ENCODE measurements around the gene KPTN.
"Not testable (repeated sequence)": the region's sequence is repeated elsewhere in the genome, so short reads cannot be mapped to it uniquely, and the experiment has no call there.

Gene KPTN

DNA sequence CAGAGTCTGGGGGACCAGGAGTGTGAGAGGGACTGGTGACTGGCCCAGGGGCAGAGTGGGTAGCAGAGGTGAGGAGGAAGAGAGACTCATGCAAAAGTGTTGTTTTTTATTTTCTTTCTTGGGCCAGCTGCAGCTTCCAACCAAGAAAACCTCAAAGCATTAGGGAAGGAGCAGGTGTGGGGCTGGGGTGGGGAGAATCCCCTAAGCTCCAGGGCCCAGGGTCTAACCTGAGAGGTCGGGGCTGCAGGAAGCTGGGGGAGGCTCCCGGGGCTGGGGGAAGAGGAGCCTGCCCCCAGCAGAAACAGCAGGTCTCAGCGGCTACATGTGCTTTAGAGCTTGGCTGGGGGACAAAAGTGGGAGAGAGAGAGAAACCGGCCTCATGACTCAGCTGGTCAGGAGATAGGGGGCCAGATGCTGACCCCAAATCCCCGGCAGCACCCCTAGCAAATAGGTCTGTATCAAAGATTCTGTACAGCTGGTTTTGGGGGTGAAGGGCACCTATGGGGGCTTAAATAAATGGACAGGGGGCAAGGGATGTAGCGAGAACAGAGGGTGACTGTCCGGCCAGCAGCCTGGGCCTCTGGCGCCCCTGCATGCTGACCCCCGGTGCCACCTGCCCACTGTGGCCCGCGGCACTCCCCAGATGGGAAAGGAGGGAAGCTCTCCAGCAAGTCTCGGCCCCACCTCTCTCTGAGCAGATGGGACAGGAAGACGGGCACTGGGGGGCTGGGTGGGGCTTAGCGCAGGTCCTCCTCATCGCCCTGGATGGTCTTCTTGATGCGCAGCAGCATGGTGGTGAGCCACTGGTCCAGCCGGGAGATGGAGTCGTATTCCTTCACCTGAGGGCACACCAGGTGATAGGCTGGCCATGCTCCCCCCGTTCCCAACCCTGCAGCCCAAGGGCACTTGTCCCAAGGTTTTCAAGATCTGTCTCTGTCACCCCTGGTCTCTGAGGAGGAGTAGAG lies 3.8 kb upstream of the KPTN start:
- H3K4me1 ChIP-seq (ENCODE audit: control insufficient read depth, insufficient read depth, low read length) = peaks cover 2% of the 10 kb centered on the region
- H3K27me3 ChIP-seq (ENCODE audit: control insufficient read depth, insufficient read depth, low read length) = no peaks in the 10 kb centered on the region
- H3K36me3 ChIP-seq (ENCODE audit: control insufficient read depth, insufficient read depth, low read length) = peaks cover 43% of the 10 kb centered on the region
- no peak overlapping the region for H3K9ac ChIP-seq (ENCODE audit: low read depth, low read length)
- H3K9me3 ChIP-seq (ENCODE audit: control insufficient read depth, insufficient read depth, low read length) = no peaks in the 10 kb centered on the region
- no peak overlapping the region for H3K4me3 ChIP-seq (ENCODE audit: low read depth, low read length)

DNA sequence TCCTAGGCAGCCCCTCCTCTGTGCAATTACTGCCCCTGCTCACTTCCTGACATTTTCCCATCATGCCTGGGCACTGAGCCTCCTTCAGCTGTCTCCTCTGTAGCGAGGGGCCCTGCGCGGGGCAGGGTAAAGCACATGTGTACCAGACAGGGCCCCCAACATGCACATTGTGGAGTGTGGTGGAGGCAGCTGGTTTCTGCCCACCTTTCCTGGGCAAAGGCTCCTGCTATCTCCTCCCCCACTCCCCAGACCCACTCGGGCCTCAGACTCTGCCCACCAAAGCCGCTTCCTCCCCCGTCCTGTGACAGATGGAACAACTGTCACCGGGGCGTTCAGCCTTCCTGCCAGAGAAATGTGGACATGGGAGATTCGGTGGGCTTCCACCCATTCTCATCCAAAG lies 2.9 kb upstream of the KPTN start:
- H3K9ac ChIP-seq (ENCODE audit: low read depth, low read length) = no peak overlapping the region
- no peaks in the 10 kb centered on the region for H3K9me3 ChIP-seq (ENCODE audit: control insufficient read depth, insufficient read depth, low read length)
- no peak overlapping the region for H3K4me3 ChIP-seq (ENCODE audit: low read depth, low read length)
- H3K36me3 ChIP-seq (ENCODE audit: control insufficient read depth, insufficient read depth, low read length) = peaks cover 39% of the 10 kb centered on the region
- no peaks in the 10 kb centered on the region for H3K27me3 ChIP-seq (ENCODE audit: control insufficient read depth, insufficient read depth, low read length)
- peaks cover 2% of the 10 kb centered on the region for H3K4me1 ChIP-seq (ENCODE audit: control insufficient read depth, insufficient read depth, low read length)

DNA sequence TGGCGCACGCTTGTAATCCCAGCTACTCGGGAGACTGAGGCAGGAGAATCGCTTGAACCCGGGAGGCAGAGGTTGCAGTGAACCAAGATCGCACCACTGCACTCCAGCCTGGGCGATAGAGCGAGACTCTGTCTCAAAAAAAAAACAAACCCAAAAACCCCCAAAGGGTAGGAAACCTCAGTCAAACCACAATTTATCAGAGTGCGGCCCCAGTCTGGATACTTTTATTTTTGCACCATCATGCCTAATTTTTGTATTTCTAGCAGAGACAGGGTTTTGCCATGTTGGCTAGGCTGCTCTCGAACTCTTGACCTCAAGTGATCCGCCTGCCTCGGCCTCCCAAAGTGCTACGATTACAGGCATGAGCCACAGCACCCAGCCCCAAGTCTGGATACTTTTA lies 2.2 kb upstream of the KPTN start:
- H3K27me3 ChIP-seq (ENCODE audit: control insufficient read depth, insufficient read depth, low read length); H3K9ac ChIP-seq (ENCODE audit: low read depth, low read length); H3K9me3 ChIP-seq (ENCODE audit: control insufficient read depth, insufficient read depth, low read length); H3K4me3 ChIP-seq (ENCODE audit: low read depth, low read length); H3K4me1 ChIP-seq (ENCODE audit: control insufficient read depth, insufficient read depth, low read length): not testable (repeated sequence)
- peaks cover 33% of the 10 kb centered on the region for H3K36me3 ChIP-seq (ENCODE audit: control insufficient read depth, insufficient read depth, low read length)

DNA sequence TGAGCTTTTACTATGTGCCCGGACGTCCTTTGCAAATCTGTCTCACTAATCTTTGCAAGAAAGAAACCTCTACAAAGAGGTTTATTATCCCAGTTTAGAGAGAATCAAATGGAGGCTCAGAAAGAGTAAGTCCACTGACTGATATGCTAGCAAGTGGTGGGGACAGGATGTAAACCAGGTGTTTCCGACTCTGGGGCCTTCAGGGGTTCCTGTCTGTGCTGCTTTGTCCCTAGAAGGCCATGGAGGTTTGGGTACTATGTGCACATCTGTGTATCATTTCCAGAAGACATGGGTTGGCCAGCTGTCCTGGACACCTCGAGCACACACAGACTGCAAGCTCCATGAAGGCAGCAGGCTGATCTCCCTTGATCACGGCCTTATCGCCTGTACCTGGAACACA lies 1.2 kb upstream of the KPTN start:
- Histone ChIP-seq H3K4me3 (ENCODE audit: low read depth, low read length) (no peak overlapping the region), H3K27me3 (ENCODE audit: control insufficient read depth, insufficient read depth, low read length) (peaks cover 2% of the 10 kb centered on the region), H3K9ac (ENCODE audit: low read depth, low read length) (no peak overlapping the region), H3K4me1 (ENCODE audit: control insufficient read depth, insufficient read depth, low read length) (peaks cover 2% of the 10 kb centered on the region), H3K9me3 (ENCODE audit: control insufficient read depth, insufficient read depth, low read length) (no peaks in the 10 kb centered on the region), H3K36me3 (ENCODE audit: control insufficient read depth, insufficient read depth, low read length) (peaks cover 26% of the 10 kb centered on the region)

DNA sequence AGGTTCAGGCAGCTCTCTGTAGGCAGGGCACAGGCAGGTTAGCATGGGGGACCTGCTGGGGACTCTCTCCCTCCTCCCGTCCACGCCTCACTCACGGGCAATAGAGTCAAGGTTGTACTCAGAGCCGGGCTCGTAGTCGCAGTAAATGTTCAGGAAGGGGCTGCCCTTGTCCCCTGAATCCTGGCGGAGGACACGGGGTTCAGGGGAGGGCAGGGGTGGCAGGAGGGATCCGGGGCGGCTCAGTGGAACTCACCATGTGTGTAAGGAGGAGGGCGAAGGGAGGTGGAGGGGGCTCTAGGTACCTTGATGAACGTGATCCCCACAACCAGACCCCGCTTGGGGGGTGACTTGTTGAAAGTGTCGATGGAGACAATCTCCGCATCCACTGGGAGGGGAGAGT lies 819 bp downstream of the KPTN start:
- peaks cover 5% of the 10 kb centered on the region for H3K4me1 ChIP-seq (ENCODE audit: control insufficient read depth, insufficient read depth, low read length)
- H3K27me3 ChIP-seq (ENCODE audit: control insufficient read depth, insufficient read depth, low read length) = peaks cover 2% of the 10 kb centered on the region
- no peaks in the 10 kb centered on the region for H3K9me3 ChIP-seq (ENCODE audit: control insufficient read depth, insufficient read depth, low read length)
- no peak overlapping the region for H3K9ac ChIP-seq (ENCODE audit: low read depth, low read length)
- H3K4me3 ChIP-seq (ENCODE audit: low read depth, low read length) = peak overlapping the region; percentile 86
- H3K36me3 ChIP-seq (ENCODE audit: control insufficient read depth, insufficient read depth, low read length) = peaks cover 12% of the 10 kb centered on the region

DNA sequence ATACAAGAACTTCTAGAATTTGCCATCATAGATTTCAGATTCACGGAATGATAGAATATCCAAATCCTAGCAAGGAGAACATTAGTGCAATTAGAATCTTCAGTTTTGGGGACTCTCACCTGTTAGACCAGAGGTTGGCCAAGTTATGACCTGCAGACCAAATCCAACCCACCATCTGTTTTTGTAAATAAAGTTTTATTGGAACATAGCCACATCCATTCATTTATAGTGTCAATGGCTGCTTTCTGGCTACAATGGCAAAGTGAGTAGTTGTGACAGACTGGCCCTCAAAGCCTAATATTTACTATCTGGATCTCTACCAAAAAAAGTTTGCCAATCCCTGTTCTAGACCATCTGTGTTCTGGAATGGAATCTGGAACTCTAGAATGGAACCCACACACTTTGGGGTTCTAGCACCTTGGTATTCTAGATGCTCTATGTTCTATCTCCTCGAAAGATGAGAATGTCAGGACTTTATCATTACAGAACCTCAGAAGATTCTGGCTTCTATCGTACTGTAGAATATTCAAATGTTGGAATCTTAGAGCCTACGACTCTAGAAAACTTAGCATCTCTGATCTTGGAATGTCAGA lies 2.5 kb downstream of the KPTN start:
- H3K36me3 ChIP-seq (ENCODE audit: control insufficient read depth, insufficient read depth, low read length) = peaks cover 6% of the 10 kb centered on the region
- H3K4me3 ChIP-seq (ENCODE audit: low read depth, low read length) = no peak overlapping the region
- no peak overlapping the region for H3K9ac ChIP-seq (ENCODE audit: low read depth, low read length)
- peaks cover 2% of the 10 kb centered on the region for H3K27me3 ChIP-seq (ENCODE audit: control insufficient read depth, insufficient read depth, low read length)
- H3K9me3 ChIP-seq (ENCODE audit: control insufficient read depth, insufficient read depth, low read length) = no peaks in the 10 kb centered on the region
- peaks cover 5% of the 10 kb centered on the region for H3K4me1 ChIP-seq (ENCODE audit: control insufficient read depth, insufficient read depth, low read length)

DNA sequence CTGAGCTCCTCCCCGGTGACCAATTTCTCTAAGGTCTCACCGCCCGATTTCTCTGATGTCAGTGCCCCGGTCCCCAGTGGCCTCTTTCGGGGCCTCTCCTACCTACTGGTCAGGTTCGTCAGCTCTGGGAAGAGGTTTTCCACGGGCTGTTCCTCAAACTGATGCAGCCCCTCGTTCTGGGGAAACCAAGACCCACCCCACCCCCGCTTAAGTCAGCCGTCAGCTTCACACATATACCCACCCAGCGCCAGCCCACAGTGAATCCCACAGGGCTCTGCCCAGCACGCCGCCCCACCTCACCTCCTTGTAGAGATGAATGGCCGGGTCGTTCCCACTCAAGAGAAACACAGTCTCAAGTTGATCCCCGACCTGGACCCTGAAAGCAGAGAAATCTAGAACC lies 3.4 kb downstream of the KPTN start:
- Histone ChIP-seq H3K36me3 (ENCODE audit: control insufficient read depth, insufficient read depth, low read length) (peaks cover 6% of the 10 kb centered on the region), H3K27me3 (ENCODE audit: control insufficient read depth, insufficient read depth, low read length) (peaks cover 2% of the 10 kb centered on the region), H3K9me3 (ENCODE audit: control insufficient read depth, insufficient read depth, low read length) (no peaks in the 10 kb centered on the region), H3K4me3 (ENCODE audit: low read depth, low read length) (peak overlapping the region; percentile 69), H3K9ac (ENCODE audit: low read depth, low read length) (no peak overlapping the region), H3K4me1 (ENCODE audit: control insufficient read depth, insufficient read depth, low read length) (peaks cover 5% of the 10 kb centered on the region)

DNA sequence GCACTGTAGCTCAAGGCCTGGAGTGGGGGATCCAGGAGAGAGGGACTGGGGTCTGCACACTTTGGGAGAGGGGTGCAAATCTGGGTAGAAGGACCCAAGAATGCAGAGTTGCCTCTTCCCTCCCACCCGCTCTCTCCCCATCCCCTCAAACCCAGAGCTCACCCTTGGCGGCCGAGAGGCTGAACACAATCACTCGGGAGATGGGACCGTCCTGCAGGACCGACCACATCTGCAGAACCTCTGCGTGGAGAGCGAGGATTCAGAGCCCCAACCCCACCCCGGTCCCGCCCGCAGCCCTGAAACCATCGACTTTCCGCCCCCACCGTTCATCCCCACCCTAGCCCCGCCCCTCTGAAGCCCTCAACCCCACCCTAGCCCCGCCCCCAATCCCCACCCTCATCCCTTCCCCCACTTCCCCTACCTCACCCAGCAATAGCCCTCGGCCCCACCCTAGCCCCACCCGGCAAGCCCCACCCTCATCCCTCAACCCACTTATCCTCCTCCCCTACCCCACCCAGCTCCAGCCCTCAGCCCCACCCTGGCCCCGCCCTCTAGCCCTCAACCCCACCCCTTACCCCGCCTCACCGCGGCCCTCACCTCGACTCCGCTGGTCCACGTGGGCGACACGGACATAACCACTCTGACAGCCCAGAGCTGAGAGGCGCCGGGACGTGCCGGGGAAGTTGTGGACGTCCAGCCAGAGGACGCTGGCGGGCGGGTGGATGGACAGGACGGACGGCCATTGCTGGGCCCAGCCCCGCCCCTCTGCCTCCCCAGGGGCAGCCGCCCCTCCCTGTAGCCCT lies 4.1 kb downstream of the KPTN start:
- peak overlapping the region; percentile 89 for H3K4me3 ChIP-seq (ENCODE audit: low read depth, low read length)
- H3K9me3 ChIP-seq (ENCODE audit: control insufficient read depth, insufficient read depth, low read length) = no peaks in the 10 kb centered on the region
- peak overlapping the region; percentile 54 for H3K9ac ChIP-seq (ENCODE audit: low read depth, low read length)
- H3K27me3 ChIP-seq (ENCODE audit: control insufficient read depth, insufficient read depth, low read length) = peaks cover 2% of the 10 kb centered on the region
- H3K36me3 ChIP-seq (ENCODE audit: control insufficient read depth, insufficient read depth, low read length) = peaks cover under 1% of the 10 kb centered on the region
- peaks cover 5% of the 10 kb centered on the region for H3K4me1 ChIP-seq (ENCODE audit: control insufficient read depth, insufficient read depth, low read length)

DNA sequence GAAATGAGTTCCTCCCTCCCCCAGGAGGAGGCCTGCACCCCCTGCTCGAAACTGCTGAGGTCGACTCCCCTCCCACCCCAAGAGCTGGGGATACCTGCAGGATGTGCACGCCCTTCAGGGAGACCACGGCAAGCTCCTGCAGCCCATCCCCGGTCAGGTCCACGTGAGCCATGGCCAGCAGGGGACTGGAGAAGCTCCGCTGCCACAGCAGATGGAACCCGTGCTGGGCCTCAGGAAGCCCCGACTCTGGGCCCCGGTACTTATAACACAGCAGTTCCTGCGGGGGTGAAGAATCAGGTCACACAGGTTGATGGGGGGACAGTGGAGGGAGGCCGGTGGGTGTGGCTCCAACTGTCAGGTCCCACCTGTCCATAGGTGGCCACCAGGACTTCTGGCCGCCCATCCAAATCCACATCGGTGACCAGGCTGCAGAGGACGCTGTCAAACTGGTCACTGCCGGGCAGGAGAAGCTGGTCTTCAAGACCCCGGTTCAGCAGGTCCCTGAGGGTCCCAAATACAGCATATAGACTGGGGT lies 7.5 kb downstream of the KPTN start:
- Histone ChIP-seq H3K9me3 (ENCODE audit: control insufficient read depth, insufficient read depth, low read length) (no peaks in the 10 kb centered on the region), H3K4me1 (ENCODE audit: control insufficient read depth, insufficient read depth, low read length) (peaks cover 2% of the 10 kb centered on the region), H3K9ac (ENCODE audit: low read depth, low read length) (no peak overlapping the region), H3K4me3 (ENCODE audit: low read depth, low read length) (no peak overlapping the region), H3K36me3 (ENCODE audit: control insufficient read depth, insufficient read depth, low read length) (no peaks in the 10 kb centered on the region), H3K27me3 (ENCODE audit: control insufficient read depth, insufficient read depth, low read length) (peaks cover 2% of the 10 kb centered on the region)

DNA sequence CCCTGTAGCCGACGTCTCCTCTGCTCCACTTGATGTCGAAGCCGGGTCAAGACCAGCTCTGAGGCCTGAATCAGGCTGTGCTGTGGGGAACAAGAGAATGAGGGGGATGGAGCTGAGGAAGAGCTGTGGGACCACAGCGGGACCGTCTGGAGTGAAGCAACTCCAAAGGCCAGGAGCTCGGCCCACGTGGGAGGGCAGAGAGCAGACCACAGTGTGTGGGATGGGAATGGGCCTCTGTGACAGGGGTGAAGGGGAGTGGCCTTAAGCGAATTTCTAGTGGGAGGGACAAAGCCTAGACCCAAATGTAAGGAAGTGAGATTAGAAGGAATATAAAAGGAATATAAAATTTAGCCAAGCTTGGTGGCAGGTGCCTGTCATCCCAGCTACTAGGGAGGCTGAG lies 8.6 kb downstream of the KPTN start:
- peaks cover 6% of the 10 kb centered on the region for H3K4me1 ChIP-seq (ENCODE audit: control insufficient read depth, insufficient read depth, low read length)
- H3K4me3 ChIP-seq (ENCODE audit: low read depth, low read length) = no peak overlapping the region
- no peaks in the 10 kb centered on the region for H3K36me3 ChIP-seq (ENCODE audit: control insufficient read depth, insufficient read depth, low read length)
- no peaks in the 10 kb centered on the region for H3K27me3 ChIP-seq (ENCODE audit: control insufficient read depth, insufficient read depth, low read length)
- H3K9ac ChIP-seq (ENCODE audit: low read depth, low read length) = no peak overlapping the region
- H3K9me3 ChIP-seq (ENCODE audit: control insufficient read depth, insufficient read depth, low read length) = no peaks in the 10 kb centered on the region

DNA sequence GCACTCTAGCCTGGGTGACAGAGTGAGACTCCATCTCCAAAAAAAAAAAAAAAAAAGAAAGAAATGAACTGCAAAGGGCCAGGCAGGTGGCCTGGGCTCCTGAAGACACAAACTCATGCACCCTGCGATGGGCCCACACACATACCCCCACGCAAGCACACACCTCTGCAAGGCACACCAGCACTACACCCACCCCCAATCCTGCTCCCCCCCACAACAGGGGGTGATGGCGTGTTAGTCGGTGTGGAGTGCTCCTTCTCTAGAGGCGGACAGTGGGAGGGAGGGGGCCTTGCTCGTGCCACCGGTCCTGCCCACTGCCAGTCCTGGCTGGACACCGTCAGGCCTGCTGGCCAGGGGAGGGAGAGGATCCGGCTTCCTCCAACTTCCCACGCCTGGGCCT lies 10.7 kb downstream of the KPTN start:
- Histone ChIP-seq H3K9me3 (ENCODE audit: control insufficient read depth, insufficient read depth, low read length) (no peaks in the 10 kb centered on the region), H3K36me3 (ENCODE audit: control insufficient read depth, insufficient read depth, low read length) (no peaks in the 10 kb centered on the region), H3K27me3 (ENCODE audit: control insufficient read depth, insufficient read depth, low read length) (no peaks in the 10 kb centered on the region), H3K4me3 (ENCODE audit: low read depth, low read length) (no peak overlapping the region), H3K9ac (ENCODE audit: low read depth, low read length) (no peak overlapping the region), H3K4me1 (ENCODE audit: control insufficient read depth, insufficient read depth, low read length) (peaks cover 13% of the 10 kb centered on the region)

Data from iPS-15b (cell line).